Dermis blood vessel endothelial cell (primary cell): ENCODE measurements around the gene SWAP70. TPM values are rescaled to one million over a fixed set of nuclear protein-coding genes. Genes with fewer than 3 reads are reported as not detected.
"Not testable (repeated sequence)": the region's sequence is repeated elsewhere in the genome, so short reads cannot be mapped to it uniquely, and the experiment has no call there.

ENCODE experiments used
- DNase-seq: peaks from one replicate; pipeline ENCODE4 v3.0.0; 2010
- total RNA-seq: library from RNA; depleted of rRNA; stranded (reverse); fragments of >200 nt; gene quantifications from 2 replicates; pipeline ENCODE4 v1.2.3, GENCODE V29; 2014

The SWAP70 gene
- total RNA-seq, 1 donor from 2014 or later: 157 TPM

- no peak for DNase-seq
Measured at GRCh38 chr11:9693801-9694553, 30.1 kb downstream of the SWAP70 start.

- DNase-seq: not testable (repeated sequence)
Measured at GRCh38 chr11:9695228-9695627, 31.4 kb downstream of the SWAP70 start.

GRCh38 chr11:9697766-9698165 is 33.9 kb downstream of the SWAP70 start:
- no peak for DNase-seq

DNA sequence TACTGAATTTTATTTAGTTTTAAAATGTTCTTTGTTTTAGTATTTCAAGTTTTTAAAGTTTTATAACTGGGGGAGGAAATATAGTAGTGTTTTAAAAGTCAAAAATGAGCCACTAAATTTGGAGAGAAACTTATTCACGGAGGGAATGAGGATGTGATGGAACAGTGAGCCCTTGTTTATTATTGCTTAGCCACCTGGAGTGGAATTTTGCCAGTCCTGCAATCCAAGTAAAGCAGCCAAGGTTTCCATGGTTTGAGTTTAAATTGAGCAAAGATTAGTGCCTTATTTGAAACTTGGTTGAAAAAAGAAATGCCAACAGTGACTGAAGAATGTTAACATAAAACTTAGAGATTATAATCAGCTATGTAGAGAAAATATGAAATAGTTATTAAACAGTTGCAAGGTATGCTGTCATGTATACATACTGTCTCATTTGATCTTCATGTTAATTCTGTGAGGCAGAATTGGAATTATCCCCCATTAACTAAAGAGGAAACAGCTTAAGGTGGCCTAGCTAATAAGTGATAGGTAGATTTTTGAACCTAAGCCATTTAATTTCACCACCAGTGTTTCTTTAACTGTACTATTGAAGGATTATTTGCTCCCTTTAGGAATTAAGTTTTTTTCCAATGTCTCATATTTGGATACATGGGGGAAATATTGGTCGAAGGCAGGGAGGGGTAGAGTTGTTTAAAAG is 36.4 kb downstream of the SWAP70 start:
- peak; percentile 61 for DNase-seq

GRCh38 chr11:9701799-9702198 is 37.9 kb downstream of the SWAP70 start:
- DNase-seq: peak; percentile 31

- DNase-seq: peak; percentile 93
Measured at GRCh38 chr11:9703280-9703679, 39.4 kb downstream of the SWAP70 start.

- no peak for DNase-seq
Measured at GRCh38 chr11:9704037-9704436, 40.2 kb downstream of the SWAP70 start.

- no peak for DNase-seq
Measured at GRCh38 chr11:9704620-9705019, 40.7 kb downstream of the SWAP70 start.

- not testable (repeated sequence) for DNase-seq
Measured at GRCh38 chr11:9705361-9705760, 41.5 kb downstream of the SWAP70 start.

- peak; percentile 87 for DNase-seq
Measured at GRCh38 chr11:9708544-9708943, 44.7 kb downstream of the SWAP70 start.

- no peak for DNase-seq
Measured at GRCh38 chr11:9710223-9710622, 46.3 kb downstream of the SWAP70 start.

DNA sequence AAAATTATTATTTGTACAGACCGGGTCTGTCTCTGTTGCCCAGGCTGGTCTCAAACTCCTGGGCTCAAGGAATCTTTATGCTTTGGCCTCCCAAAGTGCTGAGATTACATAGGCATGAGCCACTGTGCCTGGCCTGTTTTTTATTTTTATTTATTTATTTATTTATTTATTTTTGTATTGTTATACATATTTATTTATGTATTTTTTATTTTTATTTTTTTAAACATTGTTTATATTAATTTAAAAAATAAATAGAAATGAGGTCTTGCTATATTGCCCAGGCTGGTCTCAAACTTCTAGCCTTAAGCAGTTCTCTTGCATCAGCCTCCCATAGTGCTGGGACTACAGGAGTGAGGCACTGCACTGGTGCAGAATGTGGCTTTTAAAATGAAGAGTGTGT is 47.0 kb downstream of the SWAP70 start:
- no peak for DNase-seq

DNA sequence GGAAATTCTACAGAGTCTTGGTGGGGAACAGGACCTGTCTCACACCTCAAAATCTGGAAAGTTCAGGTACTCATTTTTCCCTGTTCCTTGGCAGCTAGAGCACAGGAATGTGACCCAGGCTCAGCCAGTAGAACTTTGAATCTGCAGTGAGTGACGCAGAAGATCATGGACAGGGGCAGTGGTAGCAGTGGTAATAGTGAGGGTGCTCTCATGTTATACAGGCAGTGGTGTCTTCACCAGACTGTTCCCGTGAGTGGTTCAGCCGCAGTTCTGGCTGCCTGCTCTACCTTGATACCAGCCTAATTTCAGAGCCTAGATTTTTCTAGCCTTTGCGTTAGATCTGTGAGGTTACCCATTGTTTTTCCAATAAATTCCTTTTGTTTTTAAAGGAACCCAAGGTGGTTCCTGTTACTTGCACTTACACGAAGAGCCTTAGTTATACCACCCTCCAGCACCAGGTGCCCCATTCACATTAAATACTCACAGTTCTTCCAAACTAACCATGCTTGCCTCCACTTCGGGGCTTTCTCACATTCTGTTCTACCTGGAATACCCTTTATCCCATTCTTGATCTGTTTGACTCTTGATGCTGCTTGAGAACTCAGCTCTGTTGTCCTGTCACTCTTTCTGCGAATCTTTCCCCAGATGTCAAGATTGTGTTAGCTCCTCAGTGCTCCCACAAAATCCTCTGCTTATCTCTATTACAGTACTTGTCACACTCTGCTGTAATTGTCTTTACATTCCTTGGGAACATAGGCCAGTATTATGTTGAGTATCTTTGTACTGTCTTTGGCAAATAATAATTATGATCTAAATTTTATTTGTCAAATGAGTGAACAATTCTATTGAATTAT is 47.8 kb downstream of the SWAP70 start:
- DNase-seq: peak; percentile 68

DNA sequence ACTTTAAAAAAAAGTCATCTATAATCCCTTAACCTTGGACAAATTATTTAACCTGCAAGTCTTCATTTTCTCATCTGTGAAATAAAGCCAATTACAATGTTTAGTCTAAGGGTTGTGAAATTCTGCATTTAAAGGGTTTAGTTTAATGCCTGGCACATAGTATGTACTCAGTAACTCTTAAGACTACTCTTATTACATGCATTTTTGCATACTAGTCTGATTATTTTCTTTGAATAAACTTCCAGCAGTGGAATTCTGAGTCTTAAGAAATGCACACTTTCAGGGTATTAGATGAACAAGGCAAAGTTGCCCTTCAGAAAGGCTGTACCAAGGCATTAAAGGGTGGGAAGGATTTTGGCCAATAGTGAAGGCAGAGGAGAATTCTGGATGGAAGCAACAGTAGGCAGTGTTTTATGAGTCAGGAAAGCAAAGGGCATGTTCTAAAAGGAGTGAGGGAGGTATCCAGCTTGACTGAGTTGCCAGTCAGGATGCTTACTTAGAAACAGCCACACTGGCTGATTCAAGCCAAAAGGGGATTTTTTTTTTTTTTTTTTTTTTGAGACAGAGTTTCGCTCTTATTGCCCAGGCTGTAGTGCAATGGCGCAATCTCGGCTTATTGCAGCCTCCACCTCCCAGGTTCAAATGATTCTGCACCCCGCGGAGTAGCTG is 50.5 kb downstream of the SWAP70 start:
- DNase-seq: no peak

GRCh38 chr11:9716275-9717039 is 52.6 kb downstream of the SWAP70 start:
- peak; percentile 98 for DNase-seq

- DNase-seq: no peak
Measured at GRCh38 chr11:9717040-9717357, 53.1 kb downstream of the SWAP70 start.

DNA sequence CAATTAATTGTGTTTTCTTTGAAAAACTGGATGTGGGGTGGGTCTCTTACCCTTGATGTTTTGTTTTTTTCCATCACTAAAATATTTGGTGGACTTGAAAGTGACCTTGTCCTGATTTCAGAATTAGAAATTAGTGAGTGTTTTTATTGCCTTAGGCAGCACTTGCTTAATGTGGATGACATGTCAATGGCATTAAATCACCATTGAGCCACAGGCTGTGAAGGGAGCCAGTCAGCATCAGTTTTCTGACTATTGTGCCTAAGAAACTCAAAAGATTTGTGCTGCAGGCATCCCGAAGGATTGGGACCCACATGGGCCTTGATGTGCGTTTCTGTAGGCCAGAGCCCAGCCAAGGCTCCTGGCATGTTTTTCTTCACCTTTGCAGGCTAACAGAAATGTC is 53.8 kb downstream of the SWAP70 start:
- no peak for DNase-seq

- no peak for DNase-seq
Measured at GRCh38 chr11:9718147-9718546, 54.3 kb downstream of the SWAP70 start.

- DNase-seq: peak; percentile 93
Measured at GRCh38 chr11:9719566-9720289, 55.9 kb downstream of the SWAP70 start.

DNA sequence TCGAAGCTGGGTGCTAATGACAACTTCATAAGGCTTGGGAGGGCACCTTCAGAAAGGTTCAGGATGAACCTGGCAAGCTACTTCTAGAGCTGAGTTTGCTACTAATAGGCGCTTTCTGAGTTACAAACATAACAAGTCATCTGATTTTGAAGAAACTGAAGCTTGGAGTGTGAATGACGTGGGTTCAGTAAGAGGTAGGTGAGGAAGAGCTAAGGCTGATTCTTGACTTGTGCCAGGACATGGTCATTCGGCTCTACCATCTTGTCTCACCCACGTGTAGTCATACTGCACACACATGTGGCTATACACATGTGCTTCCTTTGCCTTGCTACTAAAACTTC is 56.4 kb downstream of the SWAP70 start:
- no peak for DNase-seq

GRCh38 chr11:9722023-9722422 is 58.1 kb downstream of the SWAP70 start:
- DNase-seq: no peak

- DNase-seq: no peak
Measured at GRCh38 chr11:9722893-9723292, 59.0 kb downstream of the SWAP70 start.
